ENCODE measurements around the gene RNF126. TPM values are rescaled to one million over a fixed set of nuclear protein-coding genes. Genes with fewer than 3 reads are reported as not detected.

The RNF126 gene
- total and polyA plus RNA-seq, 9 donors: 13.2 to 36.0 (median 29.6) TPM

DNA sequence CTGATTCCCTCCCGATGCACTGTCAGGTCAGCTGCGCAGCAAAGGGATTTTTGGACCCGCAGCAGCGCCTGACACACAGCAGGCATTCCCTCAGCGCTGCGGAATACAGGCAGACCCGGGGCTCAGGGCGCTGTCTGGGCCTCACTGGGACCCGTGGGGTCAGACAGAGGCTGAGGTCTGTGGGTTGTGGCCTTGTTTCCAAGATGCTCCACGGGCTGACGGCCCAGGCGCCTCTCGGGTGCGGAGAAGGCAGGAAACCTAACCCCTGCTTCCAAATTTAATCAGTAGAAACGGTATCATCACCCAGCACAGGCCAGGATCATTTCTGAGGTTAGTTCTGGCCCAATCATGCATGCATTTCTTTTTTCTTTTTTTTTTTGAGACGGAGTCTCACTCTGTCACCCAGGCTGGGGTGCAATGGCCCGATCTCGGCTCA lies 686 bp upstream of the RNF126 start:
- WGBS (ENCODE audit: insufficient coverage): 49% methylated on average over 12 of the region's 18 CpGs

DNA sequence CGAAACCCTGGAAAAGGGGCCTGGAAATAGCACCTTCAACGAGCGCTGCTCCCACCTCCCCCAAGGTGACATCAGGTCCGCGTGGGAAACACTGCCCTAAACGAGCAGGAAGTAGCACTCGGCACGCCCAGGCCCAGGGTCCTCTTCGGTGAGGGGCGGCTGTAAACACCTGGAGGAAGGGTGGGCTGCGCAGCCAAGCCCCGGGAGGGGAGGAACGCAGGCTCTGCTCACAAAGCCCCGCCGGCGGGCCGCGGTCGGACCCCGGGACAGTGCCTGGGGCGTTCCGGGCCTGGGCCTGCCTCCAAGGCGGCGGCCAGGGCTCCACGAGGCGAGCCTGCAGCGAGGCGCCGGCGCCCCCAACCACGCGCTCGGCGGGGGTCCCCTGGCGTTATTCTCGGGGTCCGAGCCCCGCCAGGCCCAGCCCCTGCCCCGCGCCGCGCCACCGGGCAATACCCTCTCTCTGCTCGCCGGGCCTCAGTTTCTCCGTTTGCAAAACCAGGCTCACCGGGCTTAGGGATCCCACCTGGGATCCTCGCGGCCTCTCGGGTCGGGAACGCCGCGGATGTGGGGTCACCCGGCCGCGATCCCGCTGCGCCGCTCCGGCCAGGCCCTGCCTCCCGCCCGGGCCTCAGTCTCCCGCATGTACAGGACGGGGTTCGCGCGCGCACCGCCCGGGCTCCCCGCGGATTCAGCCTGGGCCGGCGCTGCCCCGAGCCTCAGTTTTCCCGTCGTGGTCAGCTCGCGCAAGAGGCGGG lies 630 bp downstream of the RNF126 start:
- under 1% methylated on average over 80 of the region's 81 CpGs for WGBS (ENCODE audit: insufficient coverage)
- Histone ChIP-seq H3K9me3 (replicated peaks; ENCODE audit: control insufficient read depth, low read depth, low read length) (no peaks in the 10 kb centered on the region), H3K4me3 (ENCODE audit: low read length) (peak overlapping the region; percentile 73), H3K36me3 (ENCODE audit: control insufficient read depth, insufficient read depth, low read length) (peaks cover 5% of the 10 kb centered on the region), H3K4me1 (ENCODE audit: control insufficient read depth, insufficient read depth, low read length) (peaks cover 53% of the 10 kb centered on the region), H3K27me3 (ENCODE audit: control insufficient read depth, insufficient read depth, low read length) (no peaks in the 10 kb centered on the region), H3K27ac (ENCODE audit: low read length) (peak overlapping the region; percentile 20)
- no peak for DNase-seq

More for the DNA sequence above, 686 bp upstream of the RNF126 start:
- Histone ChIP-seq H3K36me3 (ENCODE audit: control insufficient read depth, insufficient read depth, low read length) (no peaks in the 10 kb centered on the region), H3K9me3 (replicated peaks; ENCODE audit: control insufficient read depth, low read depth, low read length) (no peaks in the 10 kb centered on the region), H3K27me3 (ENCODE audit: control insufficient read depth, insufficient read depth, low read length) (no peaks in the 10 kb centered on the region), H3K27ac (ENCODE audit: low read length) (peak overlapping the region; percentile 92), H3K4me3 (ENCODE audit: low read length) (peak overlapping the region; percentile 58), H3K4me1 (ENCODE audit: control insufficient read depth, insufficient read depth, low read length) (peaks cover 49% of the 10 kb centered on the region)
- no peak for DNase-seq

DNA sequence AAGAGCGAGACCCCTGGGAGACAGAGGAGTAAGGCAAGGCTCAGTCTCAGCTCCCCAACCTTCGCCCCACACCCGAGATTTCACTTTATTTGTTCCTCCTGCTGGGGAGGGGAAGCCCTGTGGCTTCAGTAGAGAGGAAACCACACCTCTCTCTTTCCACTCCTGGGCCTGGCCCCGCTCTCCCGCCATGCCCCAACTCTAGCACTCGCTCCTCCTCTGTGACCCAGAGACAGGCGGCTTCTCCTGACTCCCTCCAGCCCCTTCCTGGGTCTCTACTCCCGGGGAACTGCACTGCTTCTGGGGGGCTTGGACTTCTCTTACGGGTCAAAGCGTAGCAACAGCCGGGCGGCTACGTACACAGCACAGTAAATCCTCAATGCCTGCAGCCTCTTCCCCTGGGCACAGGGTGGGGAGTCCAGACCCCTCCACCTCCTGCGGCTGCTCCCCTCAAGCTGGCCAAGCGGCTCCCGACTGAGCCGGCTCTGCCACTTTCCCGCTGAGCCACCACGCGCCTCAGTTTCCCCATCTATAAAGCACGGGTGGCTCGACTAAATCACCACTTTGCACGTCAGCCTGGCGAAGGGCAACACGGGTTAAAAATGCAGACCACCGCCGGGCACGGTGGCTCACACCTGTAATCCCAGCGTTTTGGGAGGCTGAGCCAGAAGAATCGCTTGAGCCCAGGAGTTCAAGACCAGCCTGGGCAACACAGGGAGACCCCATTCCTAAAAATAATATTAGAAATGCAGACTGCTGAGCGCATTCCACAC lies 1.4 kb downstream of the RNF126 start:
- H3K36me3 ChIP-seq (ENCODE audit: control insufficient read depth, insufficient read depth, low read length): peaks cover 5% of the 10 kb centered on the region
- no peak for DNase-seq
- no peaks in the 10 kb centered on the region for H3K27me3 ChIP-seq (ENCODE audit: control insufficient read depth, insufficient read depth, low read length)
- WGBS (ENCODE audit: insufficient coverage): 12% methylated on average over 23 of the region's 31 CpGs
- H3K27ac ChIP-seq (ENCODE audit: low read length): peak overlapping the region; percentile 69
- H3K4me1 ChIP-seq (ENCODE audit: control insufficient read depth, insufficient read depth, low read length): peaks cover 61% of the 10 kb centered on the region
- H3K4me3 ChIP-seq (ENCODE audit: low read length): peak overlapping the region; percentile 73
- H3K9me3 ChIP-seq (replicated peaks; ENCODE audit: control insufficient read depth, low read depth, low read length): no peaks in the 10 kb centered on the region

DNA sequence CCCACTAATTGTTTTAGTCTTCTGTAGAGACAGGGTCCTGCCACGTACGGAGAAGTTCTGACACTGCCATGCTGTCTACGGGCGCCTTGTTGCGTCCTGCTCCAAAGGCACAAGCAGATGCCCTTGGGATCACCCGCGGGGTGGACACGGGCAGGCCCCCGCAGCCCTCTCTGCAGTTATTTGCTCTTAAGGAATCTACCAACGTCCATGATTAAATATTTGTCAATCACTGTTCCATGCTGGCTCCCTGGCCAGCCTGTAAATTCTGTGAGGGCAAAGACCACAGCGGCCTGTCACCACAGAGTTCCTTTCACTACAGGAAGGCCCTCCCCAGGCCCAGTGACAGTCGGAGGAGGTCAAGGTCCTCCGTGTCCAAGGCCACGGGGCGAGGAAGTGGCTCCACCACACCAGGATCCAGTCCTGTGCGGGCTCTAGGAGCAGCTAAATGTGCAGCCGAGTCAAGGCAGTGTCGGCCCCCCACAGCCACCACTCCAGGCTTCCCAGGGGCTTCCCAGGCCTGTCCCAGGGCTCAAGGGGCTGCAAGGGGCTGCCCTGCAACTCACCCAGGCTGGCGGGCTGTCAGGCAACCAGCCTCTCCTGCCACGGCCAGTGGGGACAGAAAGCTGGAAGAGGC lies 2.1 kb downstream of the RNF126 start:
- no peak overlapping the region for H3K27ac ChIP-seq (ENCODE audit: low read length)
- H3K4me3 ChIP-seq (ENCODE audit: low read length): peak overlapping the region; percentile 73
- H3K36me3 ChIP-seq (ENCODE audit: control insufficient read depth, insufficient read depth, low read length): peaks cover 5% of the 10 kb centered on the region
- peaks cover 63% of the 10 kb centered on the region for H3K4me1 ChIP-seq (ENCODE audit: control insufficient read depth, insufficient read depth, low read length)
- H3K27me3 ChIP-seq (ENCODE audit: control insufficient read depth, insufficient read depth, low read length): no peaks in the 10 kb centered on the region
- H3K9me3 ChIP-seq (replicated peaks; ENCODE audit: control insufficient read depth, low read depth, low read length): no peaks in the 10 kb centered on the region
- WGBS (ENCODE audit: insufficient coverage): 54% methylated on average over 19 of the region's 20 CpGs
- no peak for DNase-seq

DNA sequence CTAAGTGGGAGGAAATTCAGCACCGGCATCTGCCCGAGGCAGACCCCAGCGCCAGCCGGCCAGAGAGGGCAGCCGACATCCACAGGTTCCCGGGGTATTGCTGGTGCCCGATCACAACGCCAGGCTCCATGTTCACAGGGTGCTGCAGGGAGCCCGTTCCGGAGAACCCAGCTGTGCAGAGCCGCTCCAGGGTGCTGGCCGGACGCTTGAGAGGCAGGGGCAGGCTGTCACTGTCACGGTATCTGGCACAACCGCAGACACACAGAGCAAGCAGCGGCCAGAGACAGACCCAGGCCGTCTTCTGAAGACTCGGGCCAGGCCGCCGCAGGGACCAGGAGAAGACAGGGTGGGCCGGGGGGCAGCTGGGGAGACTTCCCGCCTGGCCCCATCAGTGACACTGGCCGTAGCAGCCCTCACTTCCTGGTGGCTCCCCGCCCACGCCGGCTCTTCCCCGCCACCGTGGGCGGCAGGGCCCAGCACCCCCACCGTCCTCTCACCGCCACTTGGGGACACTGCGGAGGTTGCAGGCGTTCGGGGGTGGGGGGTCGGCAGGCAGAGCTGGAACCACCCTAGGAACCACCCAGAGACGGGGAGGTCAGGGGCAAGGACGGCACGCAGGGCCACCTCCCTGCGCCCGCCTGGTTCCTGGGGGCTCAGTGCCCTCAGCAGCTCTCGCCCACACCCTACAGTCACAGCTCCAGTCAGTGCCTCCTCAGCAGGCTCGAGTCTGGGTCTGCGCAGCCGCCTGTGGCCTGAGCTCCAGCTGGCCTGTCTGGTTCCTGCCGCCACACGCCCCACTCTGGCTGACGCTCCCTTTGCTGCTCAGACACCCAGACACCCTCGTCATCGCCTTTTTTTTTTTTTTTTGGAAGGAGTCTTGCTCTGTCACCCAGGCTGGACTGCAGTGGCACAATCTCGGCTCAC lies 3.8 kb downstream of the RNF126 start:
- H3K9me3 ChIP-seq (replicated peaks; ENCODE audit: control insufficient read depth, low read depth, low read length): no peaks in the 10 kb centered on the region
- H3K27me3 ChIP-seq (ENCODE audit: control insufficient read depth, insufficient read depth, low read length): no peaks in the 10 kb centered on the region
- DNase-seq: no peak
- peaks cover 5% of the 10 kb centered on the region for H3K36me3 ChIP-seq (ENCODE audit: control insufficient read depth, insufficient read depth, low read length)
- H3K27ac ChIP-seq (ENCODE audit: low read length): no peak overlapping the region
- 75% methylated on average over 40 of the region's 50 CpGs for WGBS (ENCODE audit: insufficient coverage)
- no peak overlapping the region for H3K4me3 ChIP-seq (ENCODE audit: low read length)
- peaks cover 53% of the 10 kb centered on the region for H3K4me1 ChIP-seq (ENCODE audit: control insufficient read depth, insufficient read depth, low read length)

DNA sequence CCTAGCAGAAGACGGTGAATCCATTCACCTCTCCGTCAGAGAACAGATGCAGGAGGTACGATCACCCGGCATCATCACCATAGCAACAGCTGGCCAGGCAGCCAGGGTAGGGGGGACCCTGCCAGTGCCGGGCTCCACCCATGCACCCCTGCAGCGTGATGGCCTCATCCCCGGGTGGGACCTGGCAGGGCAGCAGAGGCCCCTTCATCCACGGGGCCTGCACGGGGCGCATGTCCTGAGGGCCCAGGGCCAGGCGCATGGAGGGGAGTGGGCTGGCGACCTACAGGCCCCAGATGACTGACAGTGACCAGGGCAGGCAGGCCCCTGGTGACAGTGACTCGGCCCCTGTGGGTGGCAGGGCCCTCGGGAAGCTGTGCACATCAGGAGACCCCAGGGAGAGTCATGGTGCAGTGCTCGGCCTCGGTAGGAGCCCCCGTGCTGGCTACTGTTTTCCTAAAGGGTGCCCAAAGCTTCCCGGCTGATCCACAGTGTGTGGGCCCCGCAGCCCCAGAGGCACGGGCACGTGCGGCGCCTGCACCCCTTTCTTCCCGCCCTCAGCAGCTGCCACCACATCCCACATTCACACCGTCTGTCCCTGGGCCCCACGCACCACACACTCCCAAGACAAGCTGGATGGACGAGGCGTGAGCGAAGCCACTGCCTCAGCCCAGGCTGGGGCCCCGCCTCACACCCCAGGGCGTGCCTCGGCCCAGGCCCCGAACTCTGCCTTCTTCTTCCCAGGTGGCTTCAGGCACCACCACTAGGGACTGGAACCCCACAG lies 4.8 kb downstream of the RNF126 start:
- Histone ChIP-seq H3K27ac (ENCODE audit: low read length) (no peak overlapping the region), H3K9me3 (replicated peaks; ENCODE audit: control insufficient read depth, low read depth, low read length) (no peaks in the 10 kb centered on the region), H3K4me1 (ENCODE audit: control insufficient read depth, insufficient read depth, low read length) (peaks cover 52% of the 10 kb centered on the region), H3K36me3 (ENCODE audit: control insufficient read depth, insufficient read depth, low read length) (peaks cover 13% of the 10 kb centered on the region), H3K27me3 (ENCODE audit: control insufficient read depth, insufficient read depth, low read length) (no peaks in the 10 kb centered on the region), H3K4me3 (ENCODE audit: low read length) (no peak overlapping the region)
- 78% methylated on average over 33 of the region's 33 CpGs for WGBS (ENCODE audit: insufficient coverage)
- no peak for DNase-seq

DNA sequence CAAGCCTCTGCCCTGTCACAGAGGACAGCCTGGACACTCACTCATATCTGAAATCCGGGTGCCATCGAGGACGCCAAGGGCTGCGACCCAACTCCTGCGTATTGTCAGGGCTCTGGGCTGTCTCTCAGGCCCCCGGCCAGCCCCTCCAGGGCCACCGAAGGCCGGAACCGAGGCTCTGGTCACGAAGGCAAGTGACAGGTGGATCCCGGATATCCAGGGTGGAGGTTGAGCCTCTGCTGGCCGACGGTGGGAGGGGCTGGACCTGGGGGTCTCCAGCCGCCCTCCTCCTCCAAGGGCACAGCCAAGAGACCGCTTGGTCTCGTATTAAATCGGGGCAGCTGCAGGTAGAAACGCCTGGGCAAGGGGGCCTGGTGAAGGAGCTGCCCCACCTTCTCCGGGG lies 5.4 kb downstream of the RNF126 start:
- 86% methylated on average over 19 of the region's 19 CpGs for WGBS (ENCODE audit: insufficient coverage)
- no peaks in the 10 kb centered on the region for H3K9me3 ChIP-seq (replicated peaks; ENCODE audit: control insufficient read depth, low read depth, low read length)
- H3K36me3 ChIP-seq (ENCODE audit: control insufficient read depth, insufficient read depth, low read length): peaks cover 19% of the 10 kb centered on the region
- H3K4me3 ChIP-seq (ENCODE audit: low read length): no peak overlapping the region
- H3K4me1 ChIP-seq (ENCODE audit: control insufficient read depth, insufficient read depth, low read length): peaks cover 52% of the 10 kb centered on the region
- no peak overlapping the region for H3K27ac ChIP-seq (ENCODE audit: low read length)
- H3K27me3 ChIP-seq (ENCODE audit: control insufficient read depth, insufficient read depth, low read length): no peaks in the 10 kb centered on the region
- DNase-seq: no peak

DNA sequence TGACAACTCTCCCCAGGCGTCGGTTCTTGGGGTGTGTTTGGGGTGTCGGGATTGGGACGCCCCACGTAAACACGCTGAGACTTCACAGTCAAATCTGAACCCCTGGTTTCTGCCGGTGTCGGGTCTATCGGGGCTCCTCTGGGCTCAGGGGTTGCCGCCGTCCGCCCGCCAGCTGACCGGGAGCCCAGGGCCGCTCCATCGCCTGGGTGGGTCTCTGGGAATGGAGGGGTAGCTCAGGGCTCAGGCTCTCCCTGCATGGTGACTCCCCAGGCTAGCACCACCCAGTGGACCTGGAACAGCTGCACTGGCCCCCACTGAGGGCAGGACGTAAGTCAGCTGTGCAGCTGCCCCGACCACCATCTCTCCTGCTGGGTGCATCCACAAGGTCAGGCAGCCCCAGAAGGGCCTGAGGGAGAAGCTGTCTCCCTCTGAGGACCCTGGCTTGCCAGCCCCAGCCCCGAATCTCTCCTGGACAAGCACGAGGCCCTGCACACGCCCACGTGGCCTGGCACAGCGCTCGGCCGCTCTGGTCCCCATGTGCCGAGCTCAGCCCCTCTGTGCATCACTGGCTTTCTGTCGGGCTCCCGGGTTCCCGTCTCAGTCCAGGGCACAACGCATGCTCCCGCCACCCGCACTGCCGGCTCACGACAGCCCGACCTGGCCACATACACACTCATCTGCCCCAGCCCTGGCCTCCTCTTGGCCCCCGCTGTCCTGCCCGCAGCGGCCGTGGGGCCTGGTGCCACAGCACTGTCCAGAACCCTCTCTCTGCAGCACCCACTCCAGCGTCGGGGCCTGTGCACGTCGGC lies 6.1 kb downstream of the RNF126 start:
- Histone ChIP-seq H3K9me3 (replicated peaks; ENCODE audit: control insufficient read depth, low read depth, low read length) (no peaks in the 10 kb centered on the region), H3K27ac (ENCODE audit: low read length) (no peak overlapping the region), H3K4me3 (ENCODE audit: low read length) (no peak overlapping the region), H3K36me3 (ENCODE audit: control insufficient read depth, insufficient read depth, low read length) (peaks cover 26% of the 10 kb centered on the region), H3K4me1 (ENCODE audit: control insufficient read depth, insufficient read depth, low read length) (peaks cover 48% of the 10 kb centered on the region), H3K27me3 (ENCODE audit: control insufficient read depth, insufficient read depth, low read length) (no peaks in the 10 kb centered on the region)
- WGBS (ENCODE audit: insufficient coverage): 82% methylated on average over 34 of the region's 43 CpGs
- no peak for DNase-seq

Data from muscle of leg (tissue), 11 donors.